ENCODE measurements around the gene IRF2BPL. TPM values are rescaled to one million over a fixed set of nuclear protein-coding genes. Genes with fewer than 3 reads are reported as not detected.

Gene IRF2BPL
- total RNA-seq, 1 donor from 2014 or later: 70.2 TPM

GRCh38 chr14:77002889-77003288, 25.6 kb downstream of the IRF2BPL start:
- no peaks in the 10 kb centered on the region for H3K36me3 ChIP-seq (ENCODE audit: control insufficient read depth, insufficient read depth, low read length)
- DNase-seq (ENCODE audit: low read depth): no peak
- no peak for TF ChIP-seq CTCF (IDR thresholded peaks at IDR 0.05; ENCODE audit: insufficient read depth, low read length, poor library complexity, severe bottlenecking)

DNA sequence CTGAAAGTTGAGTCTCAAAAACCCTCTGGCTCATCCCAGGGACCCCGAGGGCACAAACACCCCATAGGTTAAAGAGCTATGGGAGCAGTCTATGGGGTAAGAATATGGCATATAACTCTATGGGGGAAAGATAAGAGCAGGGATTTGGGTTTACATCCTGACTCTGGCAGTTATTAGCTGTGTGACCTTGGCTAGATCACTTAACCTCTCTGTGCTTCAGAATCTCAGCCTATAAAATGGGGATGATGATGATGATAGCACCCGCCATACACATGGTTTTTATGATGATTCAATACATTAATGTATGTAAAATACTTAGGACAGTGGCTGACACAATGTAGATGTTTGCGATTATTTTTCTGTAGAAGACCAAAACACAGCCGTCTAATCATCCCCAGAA, 26.2 kb downstream of the IRF2BPL start:
- TF ChIP-seq CTCF (IDR thresholded peaks at IDR 0.05; ENCODE audit: insufficient read depth, low read length, poor library complexity, severe bottlenecking): no peak
- no peak overlapping the region for H3K4me3 ChIP-seq (ENCODE audit: low read depth, low read length)
- no peak for DNase-seq (ENCODE audit: low read depth)
- H3K27me3 ChIP-seq (ENCODE audit: control insufficient read depth, insufficient read depth, low read length): no peaks in the 10 kb centered on the region
- H3K36me3 ChIP-seq (ENCODE audit: control insufficient read depth, insufficient read depth, low read length): no peaks in the 10 kb centered on the region

More at GRCh38 chr14:77002889-77003288, 25.6 kb downstream of the IRF2BPL start:
- no peak overlapping the region for H3K4me3 ChIP-seq (ENCODE audit: low read depth, low read length)
- H3K27me3 ChIP-seq (ENCODE audit: control insufficient read depth, insufficient read depth, low read length): no peaks in the 10 kb centered on the region

- no peak for TF ChIP-seq CTCF (IDR thresholded peaks at IDR 0.05; ENCODE audit: insufficient read depth, low read length, poor library complexity, severe bottlenecking)
- Histone ChIP-seq H3K36me3 (ENCODE audit: control insufficient read depth, insufficient read depth, low read length) (no peaks in the 10 kb centered on the region), H3K4me3 (ENCODE audit: low read depth, low read length) (no peak overlapping the region), H3K27me3 (ENCODE audit: control insufficient read depth, insufficient read depth, low read length) (no peaks in the 10 kb centered on the region)
- no peak for DNase-seq (ENCODE audit: low read depth)
Measured at GRCh38 chr14:77000340-77001270, 27.9 kb downstream of the IRF2BPL start.

- no peak for DNase-seq (ENCODE audit: low read depth)
- no peak overlapping the region for H3K4me3 ChIP-seq (ENCODE audit: low read depth, low read length)
- H3K27me3 ChIP-seq (ENCODE audit: control insufficient read depth, insufficient read depth, low read length): no peaks in the 10 kb centered on the region
- no peaks in the 10 kb centered on the region for H3K36me3 ChIP-seq (ENCODE audit: control insufficient read depth, insufficient read depth, low read length)
- TF ChIP-seq CTCF (IDR thresholded peaks at IDR 0.05; ENCODE audit: insufficient read depth, low read length, poor library complexity, severe bottlenecking): no peak
Measured at GRCh38 chr14:76998910-76999309, 29.6 kb downstream of the IRF2BPL start.

GRCh38 chr14:76997257-76997970, 31.1 kb downstream of the IRF2BPL start:
- DNase-seq (ENCODE audit: low read depth): no peak
- no peak for TF ChIP-seq CTCF (IDR thresholded peaks at IDR 0.05; ENCODE audit: insufficient read depth, low read length, poor library complexity, severe bottlenecking)
- Histone ChIP-seq H3K4me3 (ENCODE audit: low read depth, low read length) (no peak overlapping the region), H3K27me3 (ENCODE audit: control insufficient read depth, insufficient read depth, low read length) (no peaks in the 10 kb centered on the region), H3K36me3 (ENCODE audit: control insufficient read depth, insufficient read depth, low read length) (no peaks in the 10 kb centered on the region)

Data from kidney epithelial cell (primary cell).